Brain microvascular endothelial cell (primary cell): Measurements from ENCODE around the gene ROBO4.

Experiments
- DNase-seq: peaks from one replicate; pipeline ENCODE4 v3.0.0-alpha.2; 2020
- H3K27ac ChIP-seq: fragments of 250-450 bp; sonication (Bioruptor Pico); 2 replicates; pipeline ENCODE4 v1.5.1; 2020; ENCODE audit warnings: mild to moderate bottlenecking, moderate library complexity
- H3K27me3 ChIP-seq: fragments of 250-450 bp; sonication (Bioruptor Pico); replicated peaks from 2 replicates; pipeline ENCODE4 v1.5.1; 2020; ENCODE audit warnings: mild to moderate bottlenecking
- H3K36me3 ChIP-seq: fragments of 250-450 bp; sonication (Bioruptor Pico); replicated peaks from 2 replicates; pipeline ENCODE4 v1.5.1; 2020; ENCODE audit warnings: mild to moderate bottlenecking
- H3K4me3 ChIP-seq: 2 replicates; pipeline ENCODE4 v1.5.1; 2011; ENCODE audit warnings: low read depth, mild to moderate bottlenecking, control low read depth, low read length, moderate library complexity
- in situ Hi-C: cut with HindIII; loops from 2 replicates; pipeline ENCODE4 v1.10.0; 2017; ENCODE audit warnings: low sequenced_read_pairs, low pct_ligation_motif_present
- TF ChIP-seq, protein P1 (sequence below): IDR thresholded peaks from 2 replicates; pipeline ENCODE4 v1.5.1; 2011; ENCODE audit warnings: low read depth, mild to moderate bottlenecking, moderate library complexity, low read length, control low read depth, inconsistent platforms; ENCODE audit errors: missing control alignments

The ROBO4 gene

DNA sequence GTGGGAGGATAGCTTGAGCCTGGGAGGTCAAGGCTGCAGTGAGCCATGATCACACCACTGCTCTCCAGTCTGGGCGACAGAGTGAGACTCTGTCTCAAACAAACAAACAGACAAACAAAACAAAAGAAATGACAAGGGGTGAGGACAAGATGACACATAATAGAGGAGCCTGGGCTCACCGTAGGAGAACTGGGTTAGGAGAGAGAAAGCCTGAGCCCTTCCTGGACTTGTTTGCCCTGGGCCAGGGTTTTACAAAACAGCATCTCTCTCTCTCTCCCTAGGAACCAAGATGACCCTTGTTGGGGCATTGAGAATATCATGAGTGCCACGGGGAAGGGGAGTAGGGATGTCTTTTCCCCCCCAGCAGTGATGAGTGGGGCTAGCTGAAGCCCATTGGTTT is 16.7 kb downstream of the ROBO4 start:
- Histone ChIP-seq H3K27ac (no peak overlapping the region), H3K27me3 (no peaks in the 10 kb centered on the region), H3K4me3 (no peak overlapping the region), H3K36me3 (no peaks in the 10 kb centered on the region)
- TF ChIP-seq, protein P1, sequence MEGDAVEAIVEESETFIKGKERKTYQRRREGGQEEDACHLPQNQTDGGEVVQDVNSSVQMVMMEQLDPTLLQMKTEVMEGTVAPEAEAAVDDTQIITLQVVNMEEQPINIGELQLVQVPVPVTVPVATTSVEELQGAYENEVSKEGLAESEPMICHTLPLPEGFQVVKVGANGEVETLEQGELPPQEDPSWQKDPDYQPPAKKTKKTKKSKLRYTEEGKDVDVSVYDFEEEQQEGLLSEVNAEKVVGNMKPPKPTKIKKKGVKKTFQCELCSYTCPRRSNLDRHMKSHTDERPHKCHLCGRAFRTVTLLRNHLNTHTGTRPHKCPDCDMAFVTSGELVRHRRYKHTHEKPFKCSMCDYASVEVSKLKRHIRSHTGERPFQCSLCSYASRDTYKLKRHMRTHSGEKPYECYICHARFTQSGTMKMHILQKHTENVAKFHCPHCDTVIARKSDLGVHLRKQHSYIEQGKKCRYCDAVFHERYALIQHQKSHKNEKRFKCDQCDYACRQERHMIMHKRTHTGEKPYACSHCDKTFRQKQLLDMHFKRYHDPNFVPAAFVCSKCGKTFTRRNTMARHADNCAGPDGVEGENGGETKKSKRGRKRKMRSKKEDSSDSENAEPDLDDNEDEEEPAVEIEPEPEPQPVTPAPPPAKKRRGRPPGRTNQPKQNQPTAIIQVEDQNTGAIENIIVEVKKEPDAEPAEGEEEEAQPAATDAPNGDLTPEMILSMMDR = no peak
- DNase-seq = no peak
- in situ Hi-C loops = no loop called here

DNA sequence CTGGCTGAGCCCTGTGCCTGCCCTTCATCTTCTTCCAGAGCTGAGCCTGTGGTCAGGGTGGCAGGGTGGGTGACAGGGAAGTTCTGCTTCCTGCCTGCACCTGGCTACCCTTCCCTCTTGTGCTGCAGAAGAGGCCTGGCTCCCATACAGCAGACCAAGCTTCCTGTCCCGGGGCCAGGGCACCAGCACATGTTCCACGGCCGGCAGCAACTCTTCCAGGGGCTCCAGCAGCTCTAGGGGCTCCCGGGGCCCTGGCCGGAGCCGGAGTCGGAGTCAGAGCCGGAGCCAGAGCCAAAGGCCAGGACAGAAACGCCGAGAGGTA is 17.4 kb downstream of the ROBO4 start:
- H3K36me3 ChIP-seq = no peaks in the 10 kb centered on the region
- no peak overlapping the region for H3K4me3 ChIP-seq
- H3K27me3 ChIP-seq = no peaks in the 10 kb centered on the region
- H3K27ac ChIP-seq = no peak overlapping the region
- TF ChIP-seq, protein P1 = no peak
- in situ Hi-C loops = no loop called here
- no peak for DNase-seq

DNA sequence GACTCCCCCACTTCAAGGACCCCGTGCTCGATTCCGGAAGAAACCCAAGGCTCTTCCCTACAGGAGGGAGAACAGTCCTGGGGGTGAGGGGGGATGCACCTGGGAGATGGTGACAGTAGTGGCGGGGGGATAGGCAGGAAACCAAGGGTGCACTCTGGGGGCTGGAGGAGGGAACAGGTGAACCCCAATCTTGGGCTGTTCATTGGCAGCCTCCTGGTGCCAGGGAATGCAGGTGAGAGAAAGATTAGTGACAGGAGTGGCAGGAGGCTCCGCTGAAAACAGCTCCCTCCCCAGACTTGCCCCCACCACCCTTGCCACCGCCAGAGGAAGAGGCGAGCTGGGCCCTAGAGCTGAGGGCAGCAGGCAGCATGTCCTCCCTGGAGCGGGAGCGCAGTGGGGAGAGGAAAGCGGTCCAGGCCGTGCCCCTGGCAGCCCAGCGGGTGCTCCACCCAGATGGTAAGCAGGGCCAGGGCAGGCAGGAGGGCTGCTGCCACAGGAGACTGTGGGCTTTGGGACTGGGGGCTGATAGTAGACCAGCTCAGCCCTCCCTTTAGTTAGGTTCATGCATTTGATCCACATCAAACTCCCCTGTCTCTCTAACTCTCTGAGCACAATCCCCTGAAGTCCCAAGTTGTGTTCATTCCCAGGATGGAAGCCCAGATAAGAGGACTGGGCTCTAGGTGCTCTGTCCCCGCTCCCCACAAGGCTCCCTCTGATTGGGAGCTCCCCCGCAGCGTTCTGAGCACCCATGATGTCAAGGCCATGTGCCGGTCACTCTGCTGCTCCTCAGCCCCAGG is 18.0 kb downstream of the ROBO4 start:
- in situ Hi-C loops = no loop called here
- no peak overlapping the region for H3K4me3 ChIP-seq
- TF ChIP-seq, protein P1 = no peak
- no peaks in the 10 kb centered on the region for H3K27me3 ChIP-seq
- no peak for DNase-seq
- H3K36me3 ChIP-seq = no peaks in the 10 kb centered on the region
- no peak overlapping the region for H3K27ac ChIP-seq

DNA sequence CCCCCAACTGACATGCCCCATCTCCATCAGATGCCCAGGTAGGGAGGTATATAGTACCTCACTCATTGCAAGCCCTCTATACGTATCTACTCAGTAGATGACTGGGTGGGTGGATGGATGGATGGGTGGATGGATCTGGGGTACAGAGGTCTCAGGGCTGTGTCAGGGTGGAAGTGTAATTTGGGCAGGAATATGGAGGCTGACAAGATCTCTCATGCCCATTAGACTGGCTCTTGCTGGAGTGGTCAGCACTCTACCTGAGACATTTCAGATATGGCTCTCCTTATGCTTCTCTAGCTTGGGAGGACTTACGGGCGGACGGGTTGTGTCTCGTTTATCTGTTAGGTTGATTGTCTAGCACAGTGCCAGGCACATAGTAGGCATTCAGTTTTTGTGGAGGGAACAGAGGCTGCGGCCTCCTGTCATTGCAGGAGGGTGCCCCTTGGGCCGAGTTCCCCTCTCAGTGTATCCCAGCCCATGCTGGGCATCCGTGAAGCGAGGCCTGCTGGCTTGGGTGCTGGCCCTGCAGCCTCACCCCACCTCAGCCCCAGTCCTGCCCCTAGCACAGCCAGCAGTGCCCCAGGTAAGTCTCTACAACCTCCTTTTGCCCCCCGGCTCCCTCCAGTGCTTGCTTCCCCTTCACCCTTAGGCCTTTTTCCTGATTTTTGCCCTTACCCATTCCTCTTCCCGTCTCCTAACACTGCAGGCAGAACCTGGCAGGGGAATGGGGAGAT is 18.7 kb downstream of the ROBO4 start:
- TF ChIP-seq, protein P1 = no peak
- H3K36me3 ChIP-seq = no peaks in the 10 kb centered on the region
- no peak for DNase-seq
- H3K4me3 ChIP-seq = no peak overlapping the region
- no peaks in the 10 kb centered on the region for H3K27me3 ChIP-seq
- in situ Hi-C loops = no loop called here
- H3K27ac ChIP-seq = no peak overlapping the region

DNA sequence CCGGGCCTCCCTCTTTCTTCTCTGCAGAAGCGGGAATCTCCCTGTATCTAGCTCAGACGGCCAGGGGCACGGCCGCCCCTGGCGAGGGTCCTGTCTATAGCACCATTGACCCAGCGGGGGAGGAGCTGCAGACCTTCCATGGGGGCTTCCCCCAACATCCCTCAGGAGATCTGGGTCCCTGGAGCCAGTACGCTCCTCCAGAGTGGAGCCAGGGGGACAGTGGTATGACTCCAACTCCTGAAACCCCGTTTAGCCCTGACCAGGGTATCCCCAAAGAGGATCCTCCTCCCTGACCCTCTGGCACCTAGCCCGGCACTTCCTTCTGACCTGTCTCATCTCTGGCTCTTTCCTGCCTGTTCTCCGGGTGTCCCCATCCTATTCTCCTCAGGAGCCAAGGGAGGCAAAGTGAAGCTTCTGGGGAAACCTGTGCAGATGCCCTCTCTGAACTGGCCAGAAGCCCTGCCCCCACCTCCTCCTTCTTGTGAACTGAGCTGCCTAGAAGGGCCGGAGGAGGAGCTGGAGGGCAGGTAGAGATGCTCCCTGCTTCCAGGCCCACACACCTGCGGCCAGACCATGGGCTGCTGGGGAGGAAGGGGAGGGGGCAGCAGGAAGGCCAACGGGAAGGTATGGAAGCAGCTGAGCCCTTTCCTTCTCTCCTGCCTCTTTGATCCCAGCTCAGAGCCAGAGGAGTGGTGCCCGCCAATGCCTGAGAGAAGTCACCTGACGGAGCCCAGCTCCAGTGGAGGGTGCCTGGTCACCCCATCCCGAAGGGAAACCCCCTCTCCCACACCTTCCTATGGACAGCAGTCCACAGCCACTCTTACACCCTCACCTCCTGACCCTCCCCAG is 19.5 kb downstream of the ROBO4 start:
- no peaks in the 10 kb centered on the region for H3K27me3 ChIP-seq
- in situ Hi-C loops = no loop called here
- H3K4me3 ChIP-seq = no peak overlapping the region
- no peak for DNase-seq
- H3K36me3 ChIP-seq = no peaks in the 10 kb centered on the region
- H3K27ac ChIP-seq = no peak overlapping the region
- TF ChIP-seq, protein P1 = no peak
